Prostate gland (tissue), 2 donors: ENCODE data around the gene LPP.

Source experiments
- CTCF ChIP-seq, 4 experiments: fragments of 200-600 bp in 2 of 4; fragments of 450-650 bp in 2 of 4; sonication (generic) in 2 of 4; IDR thresholded peaks; 1 replicate in 3 of 4; 2 replicates in 1 of 4; pipeline ENCODE4 v1.5.1; 2016 to 2019; ENCODE audit warnings: antibody characterized with exemption in 4 of 4, mild to moderate bottlenecking in 2 of 4, moderate library complexity in 2 of 4
- POLR2AphosphoS5 ChIP-seq: sonication (generic); formaldehyde crosslinking; IDR thresholded peaks from one replicate; pipeline ENCODE4 v1.6.1; 2017; ENCODE audit warnings: antibody characterized with exemption

- TF ChIP-seq CTCF (IDR thresholded peaks at IDR 0.05) (no peak), POLR2AphosphoS5 (no peak)
These were observed 351.2 kb downstream of the LPP start for GRCh38 chr3:188505151-188505550.
